ENCODE results near the gene ROR2.

Gene ROR2

DNA sequence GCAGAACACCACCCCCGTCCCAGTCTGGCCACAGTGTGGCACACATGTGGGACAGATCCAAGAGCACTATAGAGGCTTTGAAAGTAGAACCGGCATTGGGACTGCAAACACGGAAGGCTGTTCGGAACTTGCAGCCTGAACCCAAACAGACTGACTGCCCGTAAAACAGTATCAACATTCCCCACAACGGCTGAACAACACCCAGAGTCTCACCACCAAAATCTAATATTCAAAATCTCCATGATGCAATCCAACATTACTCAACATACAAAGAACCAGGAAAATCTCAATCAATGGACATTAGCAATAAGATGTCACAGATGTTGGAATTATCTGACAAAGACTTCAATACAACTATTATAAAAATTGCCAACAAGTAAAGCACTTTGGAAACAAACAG, 82.3 kb downstream of the ROR2 start:
- Mint-ChIP-seq H3K9me3 (no peaks in the 10 kb centered on the region), H3K27me3 (ENCODE audit: low read depth) (peaks cover 74% of the 10 kb centered on the region), H3K27ac (no peak overlapping the region), H3K36me3 (ENCODE audit: low read depth) (no peaks in the 10 kb centered on the region), H3K4me3 (no peak overlapping the region), H3K4me1 (ENCODE audit: low read depth) (peaks cover 6% of the 10 kb centered on the region)

DNA sequence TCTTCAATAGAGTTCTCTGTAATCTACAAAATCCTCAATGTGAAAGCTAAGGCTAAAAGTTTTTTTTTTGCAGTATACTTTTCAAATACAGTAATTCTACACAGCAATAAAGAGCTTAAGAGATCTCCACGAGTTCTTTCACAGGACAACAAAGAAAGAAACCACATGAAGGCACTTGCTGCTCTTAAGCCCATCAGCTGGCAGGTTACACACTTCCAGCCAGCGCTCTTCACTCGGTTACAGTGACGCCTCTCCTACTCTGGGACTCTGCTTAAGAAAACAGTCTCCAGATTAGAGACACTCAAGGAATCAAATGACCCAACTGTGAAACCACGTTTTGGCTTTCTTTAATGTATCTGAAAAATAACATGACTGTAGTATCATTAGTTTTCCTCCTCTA, 85.0 kb downstream of the ROR2 start:
- no peaks in the 10 kb centered on the region for H3K36me3 Mint-ChIP-seq (ENCODE audit: low read depth)
- H3K27me3 Mint-ChIP-seq (ENCODE audit: low read depth) = peaks cover 72% of the 10 kb centered on the region
- no peak overlapping the region for H3K4me3 Mint-ChIP-seq

DNA sequence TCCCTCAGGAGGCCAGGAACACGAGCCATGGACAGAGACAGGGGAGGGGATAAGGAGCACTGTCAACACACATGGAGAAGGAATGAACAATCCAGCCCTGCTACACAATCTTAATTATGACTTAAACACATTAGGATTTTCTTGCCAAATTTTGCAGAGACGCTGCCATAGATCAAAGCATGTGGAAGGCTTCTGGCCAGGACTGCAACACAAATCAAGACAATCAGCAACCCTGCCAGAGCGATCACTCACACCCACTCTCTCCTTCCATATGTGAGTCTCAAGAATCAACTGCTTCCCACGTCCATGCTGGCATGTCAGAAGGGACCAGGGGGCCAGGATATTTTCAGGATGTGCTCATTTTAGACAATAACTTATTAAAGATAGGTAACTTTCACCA, 85.6 kb downstream of the ROR2 start:
- H3K27me3 Mint-ChIP-seq (ENCODE audit: low read depth) = peaks cover 65% of the 10 kb centered on the region
- H3K4me1 Mint-ChIP-seq (ENCODE audit: low read depth) = peaks cover 6% of the 10 kb centered on the region
- H3K9me3 Mint-ChIP-seq = no peaks in the 10 kb centered on the region
- H3K4me3 Mint-ChIP-seq = no peak overlapping the region
- H3K36me3 Mint-ChIP-seq (ENCODE audit: low read depth) = no peaks in the 10 kb centered on the region
- H3K27ac Mint-ChIP-seq = no peak overlapping the region

More for the DNA sequence above, 85.0 kb downstream of the ROR2 start:
- H3K27ac Mint-ChIP-seq = no peak overlapping the region
- H3K4me1 Mint-ChIP-seq (ENCODE audit: low read depth) = peaks cover 6% of the 10 kb centered on the region
- H3K9me3 Mint-ChIP-seq = no peaks in the 10 kb centered on the region

DNA sequence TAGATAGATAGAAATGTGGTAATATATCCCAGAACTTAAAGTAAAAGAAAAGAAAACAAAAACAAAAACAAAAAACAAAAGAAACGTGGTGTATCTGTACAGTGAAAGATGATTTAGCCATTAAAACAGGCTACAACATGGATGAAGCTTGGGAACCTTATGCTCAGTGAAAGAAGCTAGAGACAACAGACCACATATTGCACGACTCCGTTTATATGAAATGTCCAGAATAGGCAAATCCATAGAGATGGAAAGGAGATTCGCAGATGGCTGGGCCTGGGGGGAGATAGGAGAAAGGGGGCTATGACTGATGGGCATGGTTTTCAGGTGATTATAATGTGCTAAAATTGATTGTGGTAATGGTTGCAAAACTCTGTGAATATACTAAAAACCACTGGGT, 86.6 kb downstream of the ROR2 start:
- H3K9me3 Mint-ChIP-seq = no peaks in the 10 kb centered on the region
- H3K27me3 Mint-ChIP-seq (ENCODE audit: low read depth) = peaks cover 56% of the 10 kb centered on the region
- peaks cover 6% of the 10 kb centered on the region for H3K4me1 Mint-ChIP-seq (ENCODE audit: low read depth)
- no peaks in the 10 kb centered on the region for H3K36me3 Mint-ChIP-seq (ENCODE audit: low read depth)
- H3K4me3 Mint-ChIP-seq = no peak overlapping the region
- no peak overlapping the region for H3K27ac Mint-ChIP-seq

DNA sequence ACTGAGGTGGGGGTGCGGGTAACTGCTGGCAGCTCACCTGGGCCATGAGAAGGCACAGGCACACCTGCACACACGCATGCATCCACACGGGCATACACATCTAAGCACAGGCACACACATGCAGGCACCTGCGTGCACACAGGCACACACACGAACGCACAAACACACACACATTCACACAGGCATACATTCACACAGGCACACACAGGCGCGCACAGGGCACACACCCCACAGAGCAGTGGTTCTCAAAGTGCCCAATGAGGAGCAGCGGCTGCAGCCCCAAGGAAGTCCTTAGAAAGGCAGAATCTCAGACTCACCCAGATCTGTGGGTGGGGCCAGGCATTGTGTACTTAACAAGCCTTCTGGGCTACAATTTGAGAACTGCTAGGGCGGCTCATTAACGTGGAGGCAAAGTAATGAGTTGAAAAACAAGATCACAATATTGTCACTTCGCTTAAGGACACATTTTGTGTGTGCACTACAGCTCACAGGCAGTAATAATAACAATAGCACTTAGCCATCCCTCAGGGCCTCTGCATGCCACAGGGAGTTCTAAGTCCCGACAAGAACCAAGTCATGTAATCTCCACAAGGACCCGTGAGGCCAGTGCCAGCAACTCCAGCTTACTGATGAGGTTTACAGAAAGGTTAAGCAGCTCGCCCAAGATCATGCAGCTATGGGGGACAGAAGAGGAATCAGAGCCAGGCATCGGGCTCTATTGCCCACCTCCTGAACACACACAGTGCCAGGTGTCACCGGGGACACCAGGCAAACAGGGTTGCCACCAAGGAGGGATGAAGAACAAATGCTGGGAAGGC, 91.6 kb downstream of the ROR2 start:
- Mint-ChIP-seq H3K27ac (no peak overlapping the region), H3K4me3 (no peak overlapping the region), H3K27me3 (ENCODE audit: low read depth) (peaks cover 14% of the 10 kb centered on the region), H3K4me1 (ENCODE audit: low read depth) (no peaks in the 10 kb centered on the region), H3K9me3 (no peaks in the 10 kb centered on the region), H3K36me3 (ENCODE audit: low read depth) (no peaks in the 10 kb centered on the region)

DNA sequence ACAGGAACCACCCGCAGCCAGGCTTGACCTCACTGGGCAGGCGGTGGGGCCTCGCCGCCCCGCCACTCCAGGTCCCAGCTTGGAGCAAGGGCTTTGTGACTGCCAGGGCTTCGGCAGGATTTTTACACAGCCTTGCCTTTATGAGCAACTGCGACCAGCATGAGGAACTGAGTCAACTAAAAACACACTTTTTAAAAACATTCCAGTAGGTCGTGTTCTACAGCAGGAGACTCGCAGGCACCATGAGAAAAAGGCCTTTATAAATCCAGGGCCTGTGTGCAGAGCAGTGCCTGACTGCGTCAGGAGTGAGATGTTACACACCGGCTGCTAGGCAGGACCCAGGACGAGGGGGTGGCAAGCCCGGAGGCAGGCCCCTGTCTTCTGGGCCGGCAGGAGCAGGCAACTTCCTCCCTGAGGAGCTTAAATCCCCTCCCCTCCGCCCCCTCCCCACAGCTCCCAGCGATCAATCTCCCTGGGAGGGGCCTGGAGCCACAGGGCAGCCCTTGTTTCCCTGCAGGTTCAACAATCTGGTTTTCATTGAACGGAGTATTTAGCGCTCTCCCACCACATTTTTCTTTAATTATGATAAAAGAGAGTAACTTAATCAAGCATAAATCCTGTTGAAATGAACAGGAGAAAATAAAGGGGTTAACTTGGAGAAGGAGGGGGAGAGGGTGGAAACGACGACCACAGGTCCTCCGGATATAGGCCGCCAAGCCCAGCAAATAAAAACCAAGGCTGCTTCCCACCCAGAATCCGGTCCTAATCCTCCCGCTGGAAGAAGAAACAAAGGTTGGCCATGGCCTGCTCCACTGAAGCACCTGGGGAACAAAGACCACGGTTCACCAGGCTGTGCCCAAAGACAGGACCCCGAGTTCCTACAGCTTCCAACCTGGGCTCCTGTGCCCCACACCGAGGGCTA, 92.5 kb downstream of the ROR2 start:
- Mint-ChIP-seq H3K4me1 (ENCODE audit: low read depth) (no peaks in the 10 kb centered on the region), H3K9me3 (no peaks in the 10 kb centered on the region), H3K36me3 (ENCODE audit: low read depth) (no peaks in the 10 kb centered on the region), H3K4me3 (no peak overlapping the region), H3K27ac (no peak overlapping the region), H3K27me3 (ENCODE audit: low read depth) (peaks cover 7% of the 10 kb centered on the region)

DNA sequence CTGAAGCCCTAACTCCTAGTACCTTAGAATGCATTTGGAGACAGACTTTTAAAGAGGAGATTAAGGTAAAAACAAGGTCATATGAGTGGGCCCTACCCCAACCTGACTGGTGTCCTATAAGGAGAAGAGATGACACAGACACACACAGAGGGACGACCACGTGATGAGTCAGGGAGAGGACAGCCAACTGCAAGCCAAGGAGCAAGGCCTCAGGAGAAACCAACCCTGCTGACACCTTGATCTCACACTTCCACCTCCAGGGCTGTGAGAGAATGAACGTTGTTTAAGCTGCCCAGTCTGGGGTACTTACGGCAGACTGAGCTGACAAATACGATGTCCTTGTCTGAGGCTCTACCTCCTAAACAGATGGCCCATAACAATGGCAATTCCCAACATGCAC, 93.6 kb downstream of the ROR2 start:
- H3K27me3 Mint-ChIP-seq (ENCODE audit: low read depth) = no peaks in the 10 kb centered on the region
- H3K9me3 Mint-ChIP-seq = no peaks in the 10 kb centered on the region
- no peak overlapping the region for H3K27ac Mint-ChIP-seq
- no peaks in the 10 kb centered on the region for H3K36me3 Mint-ChIP-seq (ENCODE audit: low read depth)
- no peak overlapping the region for H3K4me3 Mint-ChIP-seq
- no peaks in the 10 kb centered on the region for H3K4me1 Mint-ChIP-seq (ENCODE audit: low read depth)

DNA sequence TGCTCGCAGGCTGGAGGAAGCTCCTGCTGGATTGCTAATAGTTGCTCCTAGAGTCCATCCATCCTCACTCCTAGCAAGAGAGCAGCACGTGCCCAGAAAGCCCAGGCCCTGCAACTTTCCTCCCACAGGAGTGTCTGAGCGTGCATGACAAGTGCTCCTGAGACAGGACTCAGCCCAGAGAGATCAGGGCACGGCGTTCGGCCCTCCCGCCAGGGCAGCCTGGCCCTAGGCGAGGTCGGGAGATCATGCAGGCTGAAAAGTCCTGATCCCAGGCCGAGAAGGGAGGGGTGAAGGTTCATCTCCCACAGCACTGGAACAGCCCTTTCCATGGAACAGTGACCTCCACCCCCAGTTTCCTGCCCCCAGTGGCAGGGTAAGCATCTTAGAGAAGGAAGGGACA, 94.8 kb downstream of the ROR2 start:
- no peak overlapping the region for H3K27ac Mint-ChIP-seq
- no peaks in the 10 kb centered on the region for H3K4me1 Mint-ChIP-seq (ENCODE audit: low read depth)
- H3K4me3 Mint-ChIP-seq = no peak overlapping the region
- H3K27me3 Mint-ChIP-seq (ENCODE audit: low read depth) = no peaks in the 10 kb centered on the region
- no peaks in the 10 kb centered on the region for H3K36me3 Mint-ChIP-seq (ENCODE audit: low read depth)
- no peaks in the 10 kb centered on the region for H3K9me3 Mint-ChIP-seq

DNA sequence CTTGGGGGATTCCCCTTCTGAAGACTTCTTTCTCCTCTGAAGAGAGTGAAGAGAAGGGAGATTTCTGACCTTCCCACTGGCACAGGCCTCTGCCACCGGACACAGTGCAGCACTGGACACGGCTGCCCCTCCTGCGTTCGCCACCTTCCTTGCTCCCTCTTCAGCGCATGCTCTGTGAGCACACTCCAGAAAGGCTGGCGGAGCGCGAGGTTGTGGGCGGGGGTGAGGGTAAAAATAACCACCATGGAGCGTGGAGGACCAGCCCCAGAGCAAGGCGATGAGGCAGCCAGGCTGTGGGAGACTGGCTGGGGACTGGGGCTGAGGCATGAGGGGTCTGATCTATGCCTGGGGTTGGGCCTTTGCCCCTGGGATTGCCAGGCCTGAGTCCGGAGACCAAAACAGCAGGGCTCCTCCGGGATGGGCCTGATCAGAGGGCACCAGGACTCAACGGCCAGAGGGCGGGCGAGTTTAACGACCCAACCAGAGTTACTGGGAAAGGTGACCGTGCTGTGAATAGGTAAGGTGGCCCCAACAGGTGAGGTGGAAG, 97.2 kb downstream of the ROR2 start:
- Mint-ChIP-seq H3K27ac (no peak overlapping the region), H3K36me3 (ENCODE audit: low read depth) (no peaks in the 10 kb centered on the region), H3K4me3 (no peak overlapping the region), H3K27me3 (ENCODE audit: low read depth) (peaks cover 5% of the 10 kb centered on the region), H3K4me1 (ENCODE audit: low read depth) (peaks cover 2% of the 10 kb centered on the region), H3K9me3 (no peaks in the 10 kb centered on the region)

DNA sequence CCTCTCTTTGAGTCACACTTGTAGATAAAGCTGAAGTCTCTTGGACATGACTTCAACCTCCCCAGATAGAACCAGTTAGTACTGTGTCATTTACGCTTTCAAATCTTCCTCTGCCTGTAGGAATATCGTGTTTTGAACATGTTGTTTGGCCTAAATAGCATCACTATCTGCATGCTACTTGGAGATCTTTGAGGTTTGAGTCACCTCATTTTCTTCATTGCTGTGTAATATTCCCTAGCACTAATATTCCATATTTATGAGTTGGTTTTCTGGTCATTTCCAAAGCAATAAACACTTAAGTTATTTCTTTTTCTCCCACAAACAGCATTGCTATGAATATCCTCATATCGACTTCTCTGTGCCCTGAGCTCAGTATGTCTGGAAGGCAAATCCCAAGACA, 100.3 kb downstream of the ROR2 start:
- Mint-ChIP-seq H3K4me1 (ENCODE audit: low read depth) (peaks cover 16% of the 10 kb centered on the region), H3K27me3 (ENCODE audit: low read depth) (peaks cover 5% of the 10 kb centered on the region), H3K27ac (no peak overlapping the region), H3K4me3 (no peak overlapping the region), H3K36me3 (ENCODE audit: low read depth) (no peaks in the 10 kb centered on the region), H3K9me3 (no peaks in the 10 kb centered on the region)

DNA sequence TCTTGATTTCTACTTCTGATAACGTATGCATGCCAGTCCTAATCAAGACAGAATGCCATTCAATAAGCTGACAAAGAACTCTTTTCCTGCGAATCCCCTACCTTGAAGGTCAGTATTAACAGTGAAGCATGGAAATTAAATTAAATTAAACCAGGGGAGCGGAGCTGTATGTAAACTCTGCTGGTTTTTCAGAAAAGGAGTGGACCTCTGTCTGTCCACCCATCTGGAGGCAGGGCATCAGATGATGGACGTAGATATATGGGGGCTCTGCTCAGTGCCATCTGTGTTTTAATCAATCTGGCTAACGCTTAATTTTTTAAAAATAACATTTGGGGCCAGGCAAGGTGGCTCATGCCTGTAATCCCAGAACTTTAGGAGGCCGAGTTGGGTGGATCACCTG, 101.9 kb downstream of the ROR2 start:
- H3K9me3 Mint-ChIP-seq = no peaks in the 10 kb centered on the region
- H3K4me1 Mint-ChIP-seq (ENCODE audit: low read depth) = peaks cover 24% of the 10 kb centered on the region
- H3K36me3 Mint-ChIP-seq (ENCODE audit: low read depth) = no peaks in the 10 kb centered on the region
- H3K27me3 Mint-ChIP-seq (ENCODE audit: low read depth) = peaks cover 8% of the 10 kb centered on the region
- H3K4me3 Mint-ChIP-seq = no peak overlapping the region
- no peak overlapping the region for H3K27ac Mint-ChIP-seq

DNA sequence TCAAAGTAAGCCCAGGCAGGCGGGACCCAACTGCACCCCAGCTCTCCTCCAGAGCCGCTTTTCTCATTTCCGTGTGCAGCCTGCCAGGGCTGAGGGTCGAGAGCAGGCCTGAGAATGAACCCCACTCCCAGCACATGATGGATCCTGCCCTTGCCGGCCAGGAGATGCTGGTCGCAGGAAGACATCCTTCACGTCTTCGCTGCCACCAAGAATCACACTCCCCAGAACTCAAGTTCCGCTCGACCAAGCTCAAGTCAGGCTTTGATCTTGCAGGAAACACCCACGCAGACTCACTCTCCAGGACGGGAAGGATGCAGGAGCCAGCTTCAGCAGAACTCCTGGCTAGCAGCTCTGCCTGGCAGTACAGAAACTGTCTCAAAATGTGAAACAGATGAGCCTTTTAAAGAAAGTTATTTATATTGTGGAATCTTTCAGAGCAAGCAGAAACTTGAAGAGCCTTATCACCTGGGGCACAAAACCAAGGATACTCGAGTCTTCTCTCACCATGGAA, 102.4 kb downstream of the ROR2 start:
- Mint-ChIP-seq H3K4me3 (no peak overlapping the region), H3K4me1 (ENCODE audit: low read depth) (peaks cover 24% of the 10 kb centered on the region), H3K27ac (no peak overlapping the region), H3K36me3 (ENCODE audit: low read depth) (no peaks in the 10 kb centered on the region), H3K9me3 (no peaks in the 10 kb centered on the region), H3K27me3 (ENCODE audit: low read depth) (peaks cover 8% of the 10 kb centered on the region)

DNA sequence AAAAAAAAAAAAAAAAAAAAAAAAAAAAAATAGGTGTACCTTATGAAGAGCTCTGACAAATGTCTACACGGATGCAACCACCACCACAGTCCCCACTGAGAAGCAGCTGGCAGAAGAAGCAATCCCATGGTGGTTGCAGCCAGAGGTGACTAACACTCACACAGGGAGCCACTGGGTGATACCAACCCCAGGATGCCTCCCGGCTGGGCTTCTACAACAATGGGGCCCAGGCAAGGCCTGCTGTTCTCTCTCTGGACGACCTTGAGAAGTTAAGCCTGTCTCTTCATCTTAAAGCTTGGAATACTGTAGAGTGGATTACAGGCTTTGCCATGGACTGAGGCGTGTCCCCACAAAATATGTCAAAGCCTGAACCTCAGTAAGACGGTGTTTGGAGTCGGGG, 104.1 kb downstream of the ROR2 start:
- Mint-ChIP-seq H3K36me3 (ENCODE audit: low read depth) (no peaks in the 10 kb centered on the region), H3K4me1 (ENCODE audit: low read depth) (peaks cover 24% of the 10 kb centered on the region), H3K9me3 (no peaks in the 10 kb centered on the region), H3K27ac (peak overlapping the region; percentile 16), H3K27me3 (ENCODE audit: low read depth) (peaks cover 11% of the 10 kb centered on the region), H3K4me3 (no peak overlapping the region)

DNA sequence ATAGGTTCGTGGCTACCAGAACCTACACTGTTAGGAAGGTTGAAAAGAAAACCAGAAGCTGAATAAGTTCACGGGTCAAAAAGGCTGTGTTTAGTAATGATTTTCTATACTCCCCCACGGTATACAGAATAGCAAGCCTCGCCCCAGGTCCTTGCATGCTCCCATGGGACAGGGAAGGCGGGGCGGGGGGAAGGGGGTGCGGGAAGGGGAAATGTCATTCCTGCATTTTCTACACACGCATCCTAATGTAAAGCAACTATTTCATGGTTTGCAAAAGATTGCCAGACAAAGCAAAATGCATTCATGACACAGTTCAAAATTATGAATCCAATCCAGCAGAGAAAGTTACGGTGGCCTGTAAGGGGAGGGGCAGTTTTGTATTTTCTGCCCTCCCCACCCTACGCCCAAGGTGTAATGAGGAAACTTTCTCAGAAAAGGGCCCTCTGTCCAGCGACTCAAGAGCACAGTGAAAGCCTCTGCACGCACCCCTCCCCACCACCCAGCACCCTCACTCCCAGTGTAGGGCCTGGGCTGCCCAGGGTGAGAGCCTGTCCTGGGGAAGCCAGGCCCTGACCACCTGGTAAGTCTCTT, 105.2 kb downstream of the ROR2 start:
- Mint-ChIP-seq H3K9me3 (no peaks in the 10 kb centered on the region), H3K4me3 (no peak overlapping the region), H3K27ac (no peak overlapping the region), H3K4me1 (ENCODE audit: low read depth) (peaks cover 26% of the 10 kb centered on the region), H3K27me3 (ENCODE audit: low read depth) (peaks cover 17% of the 10 kb centered on the region), H3K36me3 (ENCODE audit: low read depth) (no peaks in the 10 kb centered on the region)
